Keratinocyte (primary cell): Measurements from ENCODE around the gene ATXN7L3. TPM values are rescaled to one million over a fixed set of nuclear protein-coding genes. Genes with fewer than 3 reads are reported as not detected.

Experiments
- DNase-seq: peaks from one replicate; pipeline ENCODE4 v3.0.0-alpha.2; 2011; ENCODE audit warnings: low read depth, missing footprints, low spot score
- FAIRE-seq: peaks from 2 replicates; lab custom pipeline; 2011; peaks lifted over from hg19 to GRCh38; lab: Jason Lieb, UNC
- H2AFZ ChIP-seq: 2 replicates; pipeline ENCODE4 v1.6.0; 2012; ENCODE audit warnings: low read length, control low read depth, inconsistent platforms; ENCODE audit not compliant: control insufficient read depth
- H3K27ac ChIP-seq: 2 replicates; pipeline ENCODE4 v1.5.1; 2011; ENCODE audit warnings: low read length; ENCODE audit not compliant: control insufficient read depth, insufficient read depth
- H3K27me3 ChIP-seq: 3 replicates; pipeline ENCODE4 v1.6.0; 2011; ENCODE audit warnings: low read length; ENCODE audit not compliant: control insufficient read depth, insufficient read depth; ENCODE audit errors: extremely low read depth
- H3K36me3 ChIP-seq, 2 experiments: 2 replicates in 1 of 2; 3 replicates in 1 of 2; pipeline ENCODE4 v1.5.1; 2011; ENCODE audit warnings: low read length in 2 of 2, mild to moderate bottlenecking in 1 of 2; ENCODE audit not compliant: control insufficient read depth in 2 of 2, insufficient read depth in 2 of 2; ENCODE audit errors: extremely low read depth in 1 of 2
- H3K4me1 ChIP-seq: 3 replicates; pipeline ENCODE4 v1.5.1; 2011; ENCODE audit warnings: low read length; ENCODE audit not compliant: control insufficient read depth, insufficient read depth; ENCODE audit errors: extremely low read depth
- H3K4me2 ChIP-seq: 3 replicates; pipeline ENCODE4 v1.6.0; 2011; ENCODE audit warnings: low read depth, low read length; ENCODE audit not compliant: control insufficient read depth, insufficient read depth; ENCODE audit errors: extremely low read depth
- H3K4me3 ChIP-seq, 3 experiments: fragments of 200-600 bp in 1 of 3; sonication (generic) in 1 of 3; 2 replicates in 2 of 3; 3 replicates in 1 of 3; pipeline ENCODE4 v1.5.1; 2011 to 2016; ENCODE audit warnings: low read length in 3 of 3, mild to moderate bottlenecking in 3 of 3, control low read depth in 2 of 3, inconsistent platforms in 1 of 3, low read depth in 1 of 3, mixed read lengths in 1 of 3, mixed run types in 1 of 3, moderate library complexity in 1 of 3; ENCODE audit not compliant: control insufficient read depth in 2 of 3, insufficient read depth in 2 of 3; ENCODE audit errors: extremely low read depth in 1 of 3
- H3K79me2 ChIP-seq: 2 replicates; pipeline ENCODE4 v1.6.0; 2012; ENCODE audit warnings: low read length; ENCODE audit not compliant: control insufficient read depth, insufficient read depth
- H3K9ac ChIP-seq: 3 replicates; pipeline ENCODE4 v1.6.0; 2011; ENCODE audit warnings: low read length; ENCODE audit not compliant: control insufficient read depth, insufficient read depth; ENCODE audit errors: extremely low read depth
- H3K9me1 ChIP-seq: 3 replicates; pipeline ENCODE4 v1.6.0; 2011; ENCODE audit warnings: low read length; ENCODE audit not compliant: control insufficient read depth, insufficient read depth; ENCODE audit errors: extremely low read depth
- H3K9me3 ChIP-seq: 2 replicates; pipeline ENCODE4 v1.5.1; 2012; ENCODE audit warnings: low read depth, low read length; ENCODE audit not compliant: control insufficient read depth
- H4K20me1 ChIP-seq: 3 replicates; pipeline ENCODE4 v1.6.0; 2011; ENCODE audit warnings: low read length; ENCODE audit not compliant: control insufficient read depth, insufficient read depth; ENCODE audit errors: extremely low read depth
- EZH2 ChIP-seq: IDR thresholded peaks from one replicate; pipeline ENCODE4 v1.6.1; 2012; ENCODE audit warnings: inconsistent platforms, mild to moderate bottlenecking, low read length, moderate library complexity
- dilution Hi-C: fragments of 300-500 bp; cut with MboI; formaldehyde crosslinking; loops from one replicate; pipeline ENCODE4 v1.7.0; 2020; ENCODE audit warnings: low sequenced_read_pairs; ENCODE audit not compliant: extremely low pct_ligation_motif_present
- polyA plus RNA-seq, 5 experiments: library from polyadenylated mRNA; depleted of rRNA in 3 of 5; stranded (reverse) in 3 of 5; stranded (forward) in 1 of 5; unstranded in 1 of 5; fragments of >200 nt; gene quantifications; 1 replicate in 1 of 5; 2 replicates in 3 of 5; 3 replicates in 1 of 5; pipeline versions ENCODE4 v1.2.1 to v1.2.3, GENCODE V29; 2011 to 2012; ENCODE audit warnings: missing spikeins in 2 of 5, low read depth in 1 of 5, low replicate concordance in 1 of 5
- TF ChIP-seq, protein P1 (sequence below), 3 experiments: IDR thresholded peaks in 1 of 3; conservative IDR thresholded peaks in 1 of 3; optimal IDR thresholded peaks in 1 of 3; 2 replicates in 2 of 3; 3 replicates in 1 of 3; pipeline versions ENCODE3 to v1.5.1; 2011; ENCODE audit warnings: low read length in 3 of 3, mild to moderate bottlenecking in 3 of 3, moderate library complexity in 2 of 3, control low read depth in 1 of 3, inconsistent platforms in 1 of 3; ENCODE audit not compliant: insufficient read depth in 2 of 3; ENCODE audit errors: extremely low read depth in 1 of 3

ATXN7L3 gene
- polyA plus RNA-seq, 1 donor (not counting 4 experiments of a cell fraction or from before 2014, with no cell fraction given) = 32.8 TPM

DNA sequence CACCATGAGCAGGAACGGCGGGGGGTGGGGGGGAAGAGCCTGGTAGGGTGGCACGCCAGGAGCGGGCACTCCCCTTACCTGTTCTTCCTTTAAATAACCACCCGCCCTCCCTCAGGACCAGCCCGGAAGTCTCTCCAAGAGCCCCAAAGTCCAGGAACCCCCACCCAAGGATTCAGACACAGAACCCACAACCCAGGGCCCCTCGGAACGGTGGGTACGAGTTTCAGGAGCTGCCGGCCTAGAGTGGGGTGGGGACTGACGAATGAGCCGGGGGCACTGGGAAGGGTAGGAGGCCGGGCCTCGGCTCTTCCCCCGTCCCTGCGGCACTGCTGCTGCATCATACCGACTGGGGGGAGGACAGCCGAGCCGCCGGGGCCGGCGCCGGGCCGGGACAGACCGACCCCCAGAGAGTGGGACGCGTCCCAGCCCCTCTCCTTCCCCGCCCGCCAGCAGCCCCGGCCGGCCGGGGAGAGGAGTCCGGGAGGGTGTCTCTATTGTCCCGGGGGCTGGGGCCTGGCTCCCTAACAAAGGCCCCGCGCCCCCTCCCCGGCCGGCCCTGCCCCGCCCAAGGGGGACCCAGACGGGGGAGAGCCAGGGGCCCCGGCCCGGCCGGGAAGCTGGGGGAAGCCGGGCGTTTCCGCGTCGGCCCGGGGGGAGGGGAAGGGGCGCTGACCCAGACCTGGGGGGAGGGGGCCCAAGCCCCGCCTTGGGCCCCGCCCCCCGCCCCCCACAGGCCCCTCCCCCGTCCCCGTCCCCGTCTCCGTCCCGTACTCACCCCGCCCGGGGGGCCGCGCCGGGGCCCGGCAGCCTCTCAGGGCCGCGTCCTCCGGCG, 747 bp downstream of the ATXN7L3 start:
- peaks cover 22 to 24% of the 10 kb centered on the region in 2 experiments for H3K36me3 ChIP-seq
- H3K9me1 ChIP-seq = peaks cover 2% of the 10 kb centered on the region
- H3K9ac ChIP-seq = peak overlapping the region; percentile 90
- no peaks in the 10 kb centered on the region for H4K20me1 ChIP-seq
- no peaks in the 10 kb centered on the region for H3K27me3 ChIP-seq
- peaks cover 25% of the 10 kb centered on the region for H3K79me2 ChIP-seq
- no peak overlapping the region for H2AFZ ChIP-seq
- H3K4me1 ChIP-seq = peaks cover 26% of the 10 kb centered on the region
- FAIRE-seq (no peak), DNase-seq (no peak)
- dilution Hi-C loops = no loop called here
- H3K9me3 ChIP-seq = no peaks in the 10 kb centered on the region
- H3K4me2 ChIP-seq = peak overlapping the region; percentile 94
- H3K27ac ChIP-seq = peak overlapping the region; percentile 85
- TF ChIP-seq EZH2 = no peak
- TF ChIP-seq, protein P1, sequence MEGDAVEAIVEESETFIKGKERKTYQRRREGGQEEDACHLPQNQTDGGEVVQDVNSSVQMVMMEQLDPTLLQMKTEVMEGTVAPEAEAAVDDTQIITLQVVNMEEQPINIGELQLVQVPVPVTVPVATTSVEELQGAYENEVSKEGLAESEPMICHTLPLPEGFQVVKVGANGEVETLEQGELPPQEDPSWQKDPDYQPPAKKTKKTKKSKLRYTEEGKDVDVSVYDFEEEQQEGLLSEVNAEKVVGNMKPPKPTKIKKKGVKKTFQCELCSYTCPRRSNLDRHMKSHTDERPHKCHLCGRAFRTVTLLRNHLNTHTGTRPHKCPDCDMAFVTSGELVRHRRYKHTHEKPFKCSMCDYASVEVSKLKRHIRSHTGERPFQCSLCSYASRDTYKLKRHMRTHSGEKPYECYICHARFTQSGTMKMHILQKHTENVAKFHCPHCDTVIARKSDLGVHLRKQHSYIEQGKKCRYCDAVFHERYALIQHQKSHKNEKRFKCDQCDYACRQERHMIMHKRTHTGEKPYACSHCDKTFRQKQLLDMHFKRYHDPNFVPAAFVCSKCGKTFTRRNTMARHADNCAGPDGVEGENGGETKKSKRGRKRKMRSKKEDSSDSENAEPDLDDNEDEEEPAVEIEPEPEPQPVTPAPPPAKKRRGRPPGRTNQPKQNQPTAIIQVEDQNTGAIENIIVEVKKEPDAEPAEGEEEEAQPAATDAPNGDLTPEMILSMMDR (optimal IDR thresholded peaks at IDR 0.05 in 1 of 3, IDR thresholded peaks at IDR 0.05 in 1 of 3, conservative IDR thresholded peaks at IDR 0.05 in 1 of 3; ENCODE audit: extremely low read depth in 1 of 3, insufficient read depth in 2 of 3, low read length in 3 of 3) = no peak
- H3K4me3 ChIP-seq = peak overlapping the region; percentile 79 to 85 (median 83)

DNA sequence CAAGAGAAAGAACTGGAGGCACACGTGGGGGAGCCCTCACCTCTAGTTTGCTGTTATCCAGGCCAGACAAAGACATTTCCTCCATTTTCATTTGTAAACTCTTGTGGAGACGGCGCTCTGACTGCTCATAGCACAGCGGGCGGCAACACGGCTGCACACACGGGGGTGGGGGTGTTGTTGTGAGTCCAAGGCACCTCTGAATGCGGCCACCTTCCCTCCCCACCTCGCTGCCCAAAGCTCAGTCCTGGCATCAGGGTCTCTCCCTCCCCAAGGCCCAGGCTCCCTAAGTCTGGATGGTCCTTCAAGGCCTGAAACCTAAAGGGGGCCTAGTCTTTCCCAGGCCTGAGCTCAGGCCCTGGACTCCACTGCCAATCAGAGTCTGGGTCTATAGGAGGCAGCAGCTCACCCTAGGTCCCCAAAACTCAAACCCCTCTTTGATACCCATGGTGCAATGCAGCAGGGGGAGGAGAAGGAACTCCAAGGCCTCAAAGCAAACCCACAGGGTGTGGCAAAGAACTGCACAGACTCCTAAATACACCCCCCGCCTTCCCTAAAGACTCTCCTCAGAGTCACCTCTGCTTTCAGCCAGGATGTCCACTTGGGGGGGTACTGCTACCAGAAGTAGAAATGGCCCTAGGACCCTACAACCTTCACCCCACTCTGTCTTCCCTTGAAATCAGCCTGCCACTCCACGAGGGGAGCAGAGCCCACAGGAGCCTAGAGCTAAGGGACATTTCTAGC, 1.5 kb downstream of the ATXN7L3 start:
- no peaks in the 10 kb centered on the region for H4K20me1 ChIP-seq
- no peak for TF ChIP-seq EZH2
- TF ChIP-seq, protein P1 (optimal IDR thresholded peaks at IDR 0.05 in 1 of 3, IDR thresholded peaks at IDR 0.05 in 1 of 3, conservative IDR thresholded peaks at IDR 0.05 in 1 of 3; ENCODE audit: extremely low read depth in 1 of 3, insufficient read depth in 2 of 3, low read length in 3 of 3) = peak in 2 of 3 experiments; percentile 25 to 36
- H3K4me1 ChIP-seq = peaks cover 20% of the 10 kb centered on the region
- FAIRE-seq (peak; percentile 65), DNase-seq (no peak)
- H3K4me3 ChIP-seq = peak overlapping the region; percentile 79 to 85 (median 83)
- peaks cover 25% of the 10 kb centered on the region for H3K79me2 ChIP-seq
- H3K36me3 ChIP-seq = peaks cover 22 to 25% of the 10 kb centered on the region in 2 experiments
- H2AFZ ChIP-seq = no peak overlapping the region
- no peaks in the 10 kb centered on the region for H3K9me3 ChIP-seq
- peak overlapping the region; percentile 94 for H3K4me2 ChIP-seq
- H3K9ac ChIP-seq = peak overlapping the region; percentile 90
- dilution Hi-C loops = no loop called here
- H3K27me3 ChIP-seq = no peaks in the 10 kb centered on the region
- H3K9me1 ChIP-seq = no peaks in the 10 kb centered on the region
- peak overlapping the region; percentile 85 for H3K27ac ChIP-seq
